CD4-positive, alpha-beta T cell treated with Interleukin-4 for 1 hour (primary cell): Measurements from ENCODE around the gene PCSK7.
A peak's percentile ranks its signal among the peaks of the same experiment; 100 is the strongest.
"Not testable (repeated sequence)": the region's sequence is repeated elsewhere in the genome, so short reads cannot be mapped to it uniquely, and the experiment has no call there.

Experiments
- DNase-seq, 2 donors: peaks; one replicate each; pipeline ENCODE4 v3.0.0-alpha.2; 2020 to 2022

Gene PCSK7

GRCh38 chr11:117231842-117232091 lies at the start of gene PCSK7:
PCSK7 (minus strand) TSS chr11:117232073; CDS start chr11:117229844, 2,229 bp downstream.
- no peak for DNase-seq

- DNase-seq: no peak
Observed at GRCh38 chr11:117281159-117281558, 49.3 kb upstream of the PCSK7 start.

- DNase-seq: peak in 1 of 2 donors; percentile 51
Observed at GRCh38 chr11:117279711-117280376, 48.0 kb upstream of the PCSK7 start.

- no peak for DNase-seq
Observed at GRCh38 chr11:117278347-117278746, 46.5 kb upstream of the PCSK7 start.

- DNase-seq: no peak
Observed at GRCh38 chr11:117273550-117274289, 41.8 kb upstream of the PCSK7 start.

- DNase-seq: not testable (repeated sequence)
Observed at GRCh38 chr11:117272175-117272574, 40.3 kb upstream of the PCSK7 start.

- DNase-seq: no peak
Observed at GRCh38 chr11:117271208-117271607, 39.3 kb upstream of the PCSK7 start.

GRCh38 chr11:117269856-117270255 lies 38.0 kb upstream of the PCSK7 start:
- no peak for DNase-seq

GRCh38 chr11:117265745-117266144 lies 33.9 kb upstream of the PCSK7 start:
- no peak for DNase-seq

GRCh38 chr11:117264624-117265323 lies 32.9 kb upstream of the PCSK7 start:
- DNase-seq: not testable (repeated sequence)

GRCh38 chr11:117259417-117259816 lies 27.5 kb upstream of the PCSK7 start:
- DNase-seq: no peak

- DNase-seq: no peak
Observed at GRCh38 chr11:117258576-117258975, 26.7 kb upstream of the PCSK7 start.

GRCh38 chr11:117256573-117256972 lies 24.7 kb upstream of the PCSK7 start:
- no peak for DNase-seq

- no peak for DNase-seq
Observed at GRCh38 chr11:117255966-117256365, 24.1 kb upstream of the PCSK7 start.

GRCh38 chr11:117251506-117251905 lies 19.6 kb upstream of the PCSK7 start:
- DNase-seq: no peak

- DNase-seq: no peak
Observed at GRCh38 chr11:117249571-117249970, 17.7 kb upstream of the PCSK7 start.

- DNase-seq: no peak
Observed at GRCh38 chr11:117248341-117248740, 16.5 kb upstream of the PCSK7 start.

GRCh38 chr11:117239295-117239694 lies 7.4 kb upstream of the PCSK7 start:
- no peak for DNase-seq

GRCh38 chr11:117238221-117238620 lies 6.3 kb upstream of the PCSK7 start:
- DNase-seq: no peak

GRCh38 chr11:117232911-117233409 lies 1.1 kb upstream of the PCSK7 start:
- DNase-seq: no peak

GRCh38 chr11:117232092-117232878 lies 412 bp upstream of the PCSK7 start, which contains the start of gene RNF214:
RNF214 (plus strand) TSS chr11:117232671; CDS start chr11:117234273, 1,602 bp downstream.
- DNase-seq: peak; percentile 81 to 82

- no peak for DNase-seq
Observed at GRCh38 chr11:117230999-117231841, 653 bp downstream of the PCSK7 start.
